Skeletal muscle tissue (tissue), 2 donors: Measurements from ENCODE around the gene RPS3A. TPM values are rescaled to one million over a fixed set of nuclear protein-coding genes. Genes with fewer than 3 reads are reported as not detected.

Source experiments
- small RNA-seq: library from RNA; depleted of rRNA; stranded (forward); fragments of <200 nt; gene quantifications from one replicate; pipeline ENCODE3, GENCODE V24; 2014
- total RNA-seq: library from RNA; depleted of rRNA; stranded (reverse); fragments of >200 nt; gene quantifications from one replicate; pipeline ENCODE4 v1.2.3, GENCODE V29; 2014

Gene RPS3A
- total RNA-seq, 1 donor from 2014 or later: 5,357 TPM

Small RNAs within 50 kb of the gene (small RNA-seq; reads per million reads assigned to genes)
- gene SNORD73A (not detected), gene SNORD73B (0.67 reads per million, percentile 70 among the genes with 10 or more reads in this experiment)

Other genes starting within 250 kb of the RPS3A start
- 58.5 TPM for gene LRBA, start 84.3 kb upstream of the RPS3A start, total RNA-seq
- gene PRSS48, start 177.5 kb downstream of the RPS3A start, total RNA-seq: not detected
- 20.4 TPM for gene SH3D19, start 226.0 kb downstream of the RPS3A start, total RNA-seq